ENCODE measurements around the gene PTCHD1.

DNA sequence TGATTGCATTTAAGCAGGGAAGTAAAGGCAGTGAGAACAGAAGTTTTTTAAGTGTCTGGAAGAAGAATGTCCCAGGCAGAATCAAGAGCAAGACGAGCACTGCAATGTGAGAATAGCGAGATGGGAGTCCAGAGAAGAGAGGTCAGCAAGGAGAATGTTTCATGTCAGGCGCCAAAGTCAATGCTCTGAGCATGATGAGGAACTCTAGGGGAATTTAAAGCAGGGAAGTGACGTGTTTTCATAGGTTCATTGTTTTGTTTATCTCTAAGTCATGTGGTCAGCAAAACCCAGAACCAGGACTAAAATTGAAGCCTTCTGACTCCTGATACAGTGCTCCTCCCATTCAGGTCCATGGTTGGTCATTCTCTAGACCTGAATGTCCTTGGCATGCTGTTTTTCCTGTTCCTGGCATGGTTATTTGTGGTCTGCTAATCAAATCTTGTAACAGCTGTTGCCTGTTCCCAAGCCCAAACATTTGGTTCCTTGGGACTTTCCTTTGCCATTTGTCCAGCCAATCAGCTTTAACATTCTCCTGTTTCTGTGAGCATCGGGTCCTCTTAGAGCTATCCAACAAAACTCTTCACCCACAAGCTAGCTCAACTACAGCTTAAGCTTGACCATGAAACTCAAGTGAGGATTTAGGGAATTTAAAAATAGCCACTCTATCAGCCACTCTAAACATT lies 37.7 kb downstream of the PTCHD1 start:
- no peak for TF ChIP-seq POLR2A (IDR thresholded peaks at IDR 0.05)
- TF ChIP-seq, protein P1, sequence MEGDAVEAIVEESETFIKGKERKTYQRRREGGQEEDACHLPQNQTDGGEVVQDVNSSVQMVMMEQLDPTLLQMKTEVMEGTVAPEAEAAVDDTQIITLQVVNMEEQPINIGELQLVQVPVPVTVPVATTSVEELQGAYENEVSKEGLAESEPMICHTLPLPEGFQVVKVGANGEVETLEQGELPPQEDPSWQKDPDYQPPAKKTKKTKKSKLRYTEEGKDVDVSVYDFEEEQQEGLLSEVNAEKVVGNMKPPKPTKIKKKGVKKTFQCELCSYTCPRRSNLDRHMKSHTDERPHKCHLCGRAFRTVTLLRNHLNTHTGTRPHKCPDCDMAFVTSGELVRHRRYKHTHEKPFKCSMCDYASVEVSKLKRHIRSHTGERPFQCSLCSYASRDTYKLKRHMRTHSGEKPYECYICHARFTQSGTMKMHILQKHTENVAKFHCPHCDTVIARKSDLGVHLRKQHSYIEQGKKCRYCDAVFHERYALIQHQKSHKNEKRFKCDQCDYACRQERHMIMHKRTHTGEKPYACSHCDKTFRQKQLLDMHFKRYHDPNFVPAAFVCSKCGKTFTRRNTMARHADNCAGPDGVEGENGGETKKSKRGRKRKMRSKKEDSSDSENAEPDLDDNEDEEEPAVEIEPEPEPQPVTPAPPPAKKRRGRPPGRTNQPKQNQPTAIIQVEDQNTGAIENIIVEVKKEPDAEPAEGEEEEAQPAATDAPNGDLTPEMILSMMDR (IDR thresholded peaks at IDR 0.05), result no peak

Measured in testis (tissue), 2 donors.